Ishikawa (cell line): ENCODE measurements around the gene YWHAE.

Experiments
- CEBPB ChIP-seq: IDR thresholded peaks from 2 replicates; pipeline ENCODE4 v1.6.1; 2012
- CREB1 ChIP-seq: IDR thresholded peaks from 2 replicates; pipeline ENCODE4 v1.6.1; 2012; ENCODE audit warnings: low read depth
- EP300 ChIP-seq: IDR thresholded peaks from 2 replicates; pipeline ENCODE4 v1.6.1; 2012; ENCODE audit warnings: borderline replicate concordance
- RAD21 ChIP-seq: IDR thresholded peaks from 2 replicates; pipeline ENCODE4 v1.6.1; 2012; ENCODE audit warnings: low read depth
- TAF1 ChIP-seq: IDR thresholded peaks from 2 replicates; pipeline ENCODE4 v1.6.1; 2012; ENCODE audit warnings: low read depth, mild to moderate bottlenecking
- TEAD4 ChIP-seq: IDR thresholded peaks from 2 replicates; pipeline ENCODE4 v1.6.1; 2012
- YY1 ChIP-seq: IDR thresholded peaks from 2 replicates; pipeline ENCODE4 v1.6.1; 2012; ENCODE audit warnings: low read depth
- TF ChIP-seq, protein P1 (sequence below): IDR thresholded peaks from 2 replicates; pipeline ENCODE4 v1.6.1; 2012
- TF ChIP-seq, protein P2 (sequence below): IDR thresholded peaks from 2 replicates; pipeline ENCODE4 v1.6.1; 2012; ENCODE audit warnings: low read depth, mild to moderate bottlenecking
- TF ChIP-seq, protein P3 (sequence below): IDR thresholded peaks from 2 replicates; pipeline ENCODE4 v1.6.1; 2012

DNA sequence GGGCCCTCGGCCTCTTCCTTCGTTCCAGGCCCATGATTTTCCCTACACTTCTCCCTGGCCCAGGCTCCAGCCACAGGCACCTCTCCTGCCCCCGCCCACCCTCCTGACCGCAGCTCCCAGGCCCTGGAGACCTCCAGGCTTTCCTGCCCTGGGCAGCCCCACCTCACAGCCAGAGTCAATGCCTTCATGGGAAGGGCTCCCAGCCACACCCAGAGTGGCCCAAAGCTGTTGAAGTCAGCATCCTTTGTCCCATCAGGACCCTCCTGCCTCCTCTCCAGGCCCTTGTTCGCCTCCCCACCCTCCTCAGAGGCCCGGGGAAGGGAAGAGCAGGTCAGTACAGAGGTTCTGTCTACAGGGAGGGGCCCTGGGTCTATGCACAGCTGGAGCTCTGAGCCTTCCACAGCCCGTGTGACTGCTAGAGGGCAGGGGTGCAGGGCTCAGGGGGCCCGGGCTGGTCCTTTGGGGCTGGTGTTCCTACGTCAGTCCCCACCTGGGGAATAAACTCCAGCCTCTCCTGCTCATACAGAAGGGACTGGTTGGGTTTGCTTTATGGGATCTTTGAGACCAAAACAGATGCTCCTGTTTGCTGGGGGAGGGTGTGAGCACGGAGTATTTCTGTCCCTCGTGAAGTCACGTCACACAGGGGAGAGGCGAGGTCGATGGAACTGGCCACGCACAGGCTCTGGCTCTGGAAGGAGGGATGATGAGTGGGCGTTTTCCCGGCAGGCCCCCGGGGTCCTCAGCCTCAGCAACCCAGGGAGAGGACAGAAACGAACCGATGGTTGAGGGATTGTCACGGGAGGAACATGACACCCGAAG is 100.3 kb downstream of the YWHAE start:
- TF ChIP-seq, protein P1, sequence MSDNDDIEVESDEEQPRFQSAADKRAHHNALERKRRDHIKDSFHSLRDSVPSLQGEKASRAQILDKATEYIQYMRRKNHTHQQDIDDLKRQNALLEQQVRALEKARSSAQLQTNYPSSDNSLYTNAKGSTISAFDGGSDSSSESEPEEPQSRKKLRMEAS = no peak
- TF ChIP-seq, protein P2, sequence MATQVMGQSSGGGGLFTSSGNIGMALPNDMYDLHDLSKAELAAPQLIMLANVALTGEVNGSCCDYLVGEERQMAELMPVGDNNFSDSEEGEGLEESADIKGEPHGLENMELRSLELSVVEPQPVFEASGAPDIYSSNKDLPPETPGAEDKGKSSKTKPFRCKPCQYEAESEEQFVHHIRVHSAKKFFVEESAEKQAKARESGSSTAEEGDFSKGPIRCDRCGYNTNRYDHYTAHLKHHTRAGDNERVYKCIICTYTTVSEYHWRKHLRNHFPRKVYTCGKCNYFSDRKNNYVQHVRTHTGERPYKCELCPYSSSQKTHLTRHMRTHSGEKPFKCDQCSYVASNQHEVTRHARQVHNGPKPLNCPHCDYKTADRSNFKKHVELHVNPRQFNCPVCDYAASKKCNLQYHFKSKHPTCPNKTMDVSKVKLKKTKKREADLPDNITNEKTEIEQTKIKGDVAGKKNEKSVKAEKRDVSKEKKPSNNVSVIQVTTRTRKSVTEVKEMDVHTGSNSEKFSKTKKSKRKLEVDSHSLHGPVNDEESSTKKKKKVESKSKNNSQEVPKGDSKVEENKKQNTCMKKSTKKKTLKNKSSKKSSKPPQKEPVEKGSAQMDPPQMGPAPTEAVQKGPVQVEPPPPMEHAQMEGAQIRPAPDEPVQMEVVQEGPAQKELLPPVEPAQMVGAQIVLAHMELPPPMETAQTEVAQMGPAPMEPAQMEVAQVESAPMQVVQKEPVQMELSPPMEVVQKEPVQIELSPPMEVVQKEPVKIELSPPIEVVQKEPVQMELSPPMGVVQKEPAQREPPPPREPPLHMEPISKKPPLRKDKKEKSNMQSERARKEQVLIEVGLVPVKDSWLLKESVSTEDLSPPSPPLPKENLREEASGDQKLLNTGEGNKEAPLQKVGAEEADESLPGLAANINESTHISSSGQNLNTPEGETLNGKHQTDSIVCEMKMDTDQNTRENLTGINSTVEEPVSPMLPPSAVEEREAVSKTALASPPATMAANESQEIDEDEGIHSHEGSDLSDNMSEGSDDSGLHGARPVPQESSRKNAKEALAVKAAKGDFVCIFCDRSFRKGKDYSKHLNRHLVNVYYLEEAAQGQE = no peak
- no peak for TF ChIP-seq TAF1
- TF ChIP-seq RAD21 = no peak
- no peak for TF ChIP-seq CEBPB
- no peak for TF ChIP-seq TEAD4
- TF ChIP-seq EP300 = no peak
- no peak for TF ChIP-seq CREB1
- TF ChIP-seq, protein P3, sequence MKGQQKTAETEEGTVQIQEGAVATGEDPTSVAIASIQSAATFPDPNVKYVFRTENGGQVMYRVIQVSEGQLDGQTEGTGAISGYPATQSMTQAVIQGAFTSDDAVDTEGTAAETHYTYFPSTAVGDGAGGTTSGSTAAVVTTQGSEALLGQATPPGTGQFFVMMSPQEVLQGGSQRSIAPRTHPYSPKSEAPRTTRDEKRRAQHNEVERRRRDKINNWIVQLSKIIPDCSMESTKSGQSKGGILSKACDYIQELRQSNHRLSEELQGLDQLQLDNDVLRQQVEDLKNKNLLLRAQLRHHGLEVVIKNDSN = no peak
- TF ChIP-seq YY1 = no peak
